GM12801 (cell line): ENCODE data around the gene ARVCF.

Source experiments
- CTCF ChIP-seq: IDR thresholded peaks from one replicate; pipeline ENCODE4 v1.5.1; 2011; ENCODE audit warnings: control low read depth; ENCODE audit not compliant: insufficient read length; ENCODE audit errors: extremely low read depth

ARVCF gene

GRCh38 chr22:19970479-19971275 is 45.9 kb downstream of the ARVCF start:
- TF ChIP-seq CTCF, result peak; percentile 60

DNA sequence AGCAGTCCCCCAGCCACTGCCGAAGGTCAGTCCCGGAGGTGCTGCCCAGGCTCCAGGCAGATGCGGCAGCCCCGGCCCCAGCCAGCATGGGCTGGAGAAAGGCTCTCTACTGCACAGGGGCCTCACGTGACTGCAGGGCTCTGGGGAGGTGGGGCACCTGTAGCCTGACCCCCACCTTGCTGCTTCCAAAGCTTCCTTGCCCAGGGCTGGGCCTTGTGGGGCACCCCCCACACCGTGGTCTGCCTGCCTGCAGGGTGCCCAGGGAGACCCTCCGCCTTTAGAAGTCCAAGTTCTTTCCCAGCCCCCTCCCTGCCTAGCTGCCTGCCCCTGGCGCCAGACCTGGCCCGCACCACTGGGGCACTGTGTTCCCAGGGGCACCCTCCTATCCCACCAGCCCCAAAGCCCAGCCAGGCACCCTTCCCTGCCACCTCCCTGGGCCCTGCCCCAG is 46.6 kb downstream of the ARVCF start:
- no peak for TF ChIP-seq CTCF

DNA sequence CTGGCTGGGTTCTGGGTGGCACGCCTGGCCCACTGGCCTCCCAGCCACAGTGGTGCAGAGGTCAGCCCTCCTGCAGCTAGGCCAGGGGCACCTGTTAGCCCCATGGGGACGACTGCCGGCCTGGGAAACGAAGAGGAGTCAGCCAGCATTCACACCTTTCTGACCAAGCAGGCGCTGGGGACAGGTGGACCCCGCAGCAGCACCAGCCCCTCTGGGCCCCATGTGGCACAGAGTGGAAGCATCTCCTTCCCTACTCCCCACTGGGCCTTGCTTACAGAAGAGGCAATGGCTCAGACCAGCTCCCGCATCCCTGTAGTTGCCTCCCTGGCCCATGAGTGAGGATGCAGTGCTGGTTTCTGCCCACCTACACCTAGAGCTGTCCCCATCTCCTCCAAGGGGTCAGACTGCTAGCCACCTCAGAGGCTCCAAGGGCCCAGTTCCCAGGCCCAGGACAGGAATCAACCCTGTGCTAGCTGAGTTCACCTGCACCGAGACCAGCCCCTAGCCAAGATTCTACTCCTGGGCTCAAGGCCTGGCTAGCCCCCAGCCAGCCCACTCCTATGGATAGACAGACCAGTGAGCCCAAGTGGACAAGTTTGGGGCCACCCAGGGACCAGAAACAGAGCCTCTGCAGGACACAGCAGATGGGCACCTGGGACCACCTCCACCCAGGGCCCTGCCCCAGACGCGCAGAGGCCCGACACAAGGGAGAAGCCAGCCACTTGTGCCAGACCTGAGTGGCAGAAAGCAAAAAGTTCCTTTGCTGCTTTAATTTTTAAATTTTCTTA is 47.3 kb downstream of the ARVCF start:
- no peak for TF ChIP-seq CTCF

DNA sequence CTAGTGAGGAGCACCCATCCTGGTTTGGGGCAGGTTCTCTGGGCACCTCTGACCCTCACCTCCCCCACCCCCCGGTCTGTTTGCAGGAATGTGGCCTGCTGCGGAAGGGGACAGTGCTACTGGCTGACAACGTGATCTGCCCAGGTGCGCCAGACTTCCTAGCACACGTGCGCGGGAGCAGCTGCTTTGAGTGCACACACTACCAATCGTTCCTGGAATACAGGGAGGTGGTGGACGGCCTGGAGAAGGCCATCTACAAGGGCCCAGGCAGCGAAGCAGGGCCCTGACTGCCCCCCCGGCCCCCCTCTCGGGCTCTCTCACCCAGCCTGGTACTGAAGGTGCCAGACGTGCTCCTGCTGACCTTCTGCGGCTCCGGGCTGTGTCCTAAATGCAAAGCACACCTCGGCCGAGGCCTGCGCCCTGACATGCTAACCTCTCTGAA is 48.2 kb downstream of the ARVCF start:
- TF ChIP-seq CTCF, result no peak

GRCh38 chr22:19967850-19968449 is 48.7 kb downstream of the ARVCF start:
- TF ChIP-seq CTCF, result no peak

GRCh38 chr22:19966908-19967750 is 49.5 kb downstream of the ARVCF start:
- TF ChIP-seq CTCF, result no peak
